Endothelial cell of hepatic sinusoid (primary cell): ENCODE results near the gene ZNF423.

Source experiments
- in situ Hi-C: cut with HindIII; loops from 2 replicates; pipeline ENCODE4 v1.10.0; 2017; ENCODE audit warnings: low sequenced_read_pairs

ZNF423 gene

DNA sequence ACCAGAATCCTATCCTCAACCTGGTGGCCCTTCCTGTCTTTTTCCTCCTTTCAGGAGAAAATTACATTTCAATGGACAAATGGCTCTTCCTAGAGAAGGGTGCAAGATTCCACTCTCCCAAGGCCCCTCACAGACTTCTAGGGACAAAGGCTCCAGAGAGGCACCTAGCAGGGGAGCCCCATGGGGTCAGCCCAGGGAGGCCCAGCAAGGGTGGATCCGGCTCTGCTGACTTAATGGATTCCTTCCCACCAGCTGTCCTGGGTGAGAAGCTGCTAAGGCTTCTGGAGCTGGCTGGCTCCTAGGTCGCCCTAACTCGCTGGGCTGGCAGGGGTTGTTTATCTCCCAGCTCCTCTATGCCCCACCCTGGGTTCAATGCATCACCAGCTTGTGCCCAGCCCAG is 152.4 kb downstream of the ZNF423 start:
- in situ Hi-C loops: no loop called here

DNA sequence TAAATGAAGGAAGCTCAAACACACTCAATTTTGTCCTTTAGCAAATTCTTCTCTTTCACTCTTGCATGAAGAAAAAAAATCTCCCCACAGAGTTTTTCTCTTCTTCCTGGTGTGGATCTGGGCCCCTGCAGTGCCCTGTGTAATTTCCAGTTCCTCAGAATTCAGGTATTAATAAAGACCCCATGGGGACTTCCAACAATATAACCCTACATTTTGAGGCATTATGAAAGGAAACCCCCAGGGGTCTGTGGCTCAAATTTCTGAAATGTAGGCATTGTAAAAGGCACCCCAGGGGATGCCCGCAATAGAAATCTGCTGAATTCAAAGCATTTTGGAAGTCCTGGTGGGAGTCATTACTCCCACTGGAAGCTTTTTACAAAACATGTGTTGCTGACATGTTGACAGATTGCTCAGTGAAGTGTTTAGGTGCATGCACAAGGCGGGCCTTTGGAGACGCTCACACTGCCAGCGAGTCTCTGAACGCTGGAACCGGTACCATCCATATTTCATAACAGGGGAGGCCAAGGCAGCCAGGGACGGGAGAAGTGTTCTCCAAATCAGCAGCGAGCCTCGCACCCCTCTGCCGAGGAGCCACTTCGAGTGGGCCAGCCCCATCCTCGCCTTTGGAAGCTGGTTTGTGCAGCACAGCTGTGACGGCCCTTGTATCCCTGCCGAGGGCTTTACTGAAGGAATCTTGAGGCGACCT is 154.0 kb downstream of the ZNF423 start:
- in situ Hi-C loops: no loop called here

DNA sequence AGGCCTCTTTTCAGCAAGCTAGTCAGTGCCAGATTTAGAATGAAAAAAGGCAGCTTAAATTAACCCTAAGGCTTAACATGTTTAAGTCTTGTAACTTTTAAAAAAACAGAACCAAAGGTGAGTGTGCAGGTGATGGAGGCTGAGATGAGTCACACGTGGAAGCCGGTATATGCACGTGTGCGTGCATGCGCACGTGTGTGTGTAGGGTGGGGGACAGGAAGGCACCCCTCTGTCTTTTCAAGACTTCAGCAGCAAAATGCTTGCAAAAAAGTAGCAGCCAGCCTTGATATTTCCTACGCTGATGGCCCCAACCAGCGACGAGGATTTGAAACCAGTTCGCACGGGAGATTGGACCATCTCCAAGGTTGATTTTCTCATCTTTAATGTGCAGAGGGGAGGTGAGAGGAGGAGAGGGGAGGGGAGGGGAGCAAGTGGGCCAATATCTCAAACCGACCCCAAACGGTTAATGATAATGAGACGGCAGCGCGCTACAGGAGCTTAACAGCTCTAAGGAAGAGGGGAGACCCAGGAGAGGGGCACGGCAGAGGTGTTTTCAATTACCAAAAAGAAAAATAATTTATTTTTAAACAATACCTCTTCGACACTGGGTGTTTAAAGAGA is 154.7 kb downstream of the ZNF423 start:
- in situ Hi-C loops: no loop called here

DNA sequence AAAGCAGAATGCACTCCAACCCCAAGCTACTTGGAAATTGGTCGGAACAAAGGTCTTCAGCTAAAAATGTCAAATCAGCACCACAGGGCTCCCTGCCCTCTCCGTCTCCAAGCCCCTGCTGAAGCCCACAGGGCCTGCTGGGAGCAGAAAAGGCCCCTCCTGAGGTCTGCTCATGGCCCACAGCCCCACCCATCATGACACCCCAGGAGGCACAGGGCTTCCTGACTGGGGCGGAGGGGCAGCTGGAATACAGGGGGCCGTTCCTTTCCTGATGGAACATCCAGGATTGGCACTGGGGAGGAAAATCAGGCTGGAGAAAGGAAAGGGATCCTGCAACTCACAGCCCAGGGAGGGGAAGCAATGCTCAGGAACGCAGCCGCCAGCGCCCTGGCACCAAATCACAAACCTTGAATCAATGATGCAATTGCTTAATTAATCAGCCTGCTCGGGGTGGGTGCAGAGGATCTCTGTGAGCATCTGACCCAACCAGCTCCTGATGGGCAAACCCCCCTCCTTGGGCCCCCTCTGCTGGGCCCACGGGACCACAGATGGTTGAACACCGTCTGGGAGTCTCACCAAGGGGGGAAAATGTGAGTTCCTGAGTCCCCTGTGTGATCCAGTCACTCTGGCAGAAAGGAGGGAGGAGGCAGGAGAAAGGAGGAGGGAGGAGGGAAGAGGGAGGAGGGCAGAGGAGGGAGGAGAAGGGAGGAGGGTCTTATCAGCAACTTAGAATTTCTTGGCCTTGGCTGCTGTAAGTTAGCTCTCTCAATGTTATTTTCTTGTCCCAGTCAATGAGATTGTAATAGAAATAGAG is 155.5 kb downstream of the ZNF423 start:
- in situ Hi-C loops: no loop called here

DNA sequence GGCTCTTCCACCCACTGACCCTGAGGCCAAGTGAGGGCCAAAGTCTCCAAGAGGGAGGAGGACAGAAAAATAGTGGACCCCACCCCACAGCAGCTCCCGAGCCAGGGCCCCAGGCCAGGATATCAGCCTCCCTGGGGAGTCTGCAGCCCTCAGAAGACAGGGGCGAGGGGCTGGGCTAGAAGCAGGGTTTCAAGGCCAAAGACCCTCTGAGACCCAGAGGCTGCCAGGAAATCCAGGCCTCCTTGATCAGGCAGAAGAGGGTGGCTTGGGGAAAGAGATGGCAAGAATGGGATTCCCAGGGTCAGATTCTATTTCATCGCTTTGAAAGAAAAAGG is 156.1 kb downstream of the ZNF423 start:
- in situ Hi-C loops: no loop called here

DNA sequence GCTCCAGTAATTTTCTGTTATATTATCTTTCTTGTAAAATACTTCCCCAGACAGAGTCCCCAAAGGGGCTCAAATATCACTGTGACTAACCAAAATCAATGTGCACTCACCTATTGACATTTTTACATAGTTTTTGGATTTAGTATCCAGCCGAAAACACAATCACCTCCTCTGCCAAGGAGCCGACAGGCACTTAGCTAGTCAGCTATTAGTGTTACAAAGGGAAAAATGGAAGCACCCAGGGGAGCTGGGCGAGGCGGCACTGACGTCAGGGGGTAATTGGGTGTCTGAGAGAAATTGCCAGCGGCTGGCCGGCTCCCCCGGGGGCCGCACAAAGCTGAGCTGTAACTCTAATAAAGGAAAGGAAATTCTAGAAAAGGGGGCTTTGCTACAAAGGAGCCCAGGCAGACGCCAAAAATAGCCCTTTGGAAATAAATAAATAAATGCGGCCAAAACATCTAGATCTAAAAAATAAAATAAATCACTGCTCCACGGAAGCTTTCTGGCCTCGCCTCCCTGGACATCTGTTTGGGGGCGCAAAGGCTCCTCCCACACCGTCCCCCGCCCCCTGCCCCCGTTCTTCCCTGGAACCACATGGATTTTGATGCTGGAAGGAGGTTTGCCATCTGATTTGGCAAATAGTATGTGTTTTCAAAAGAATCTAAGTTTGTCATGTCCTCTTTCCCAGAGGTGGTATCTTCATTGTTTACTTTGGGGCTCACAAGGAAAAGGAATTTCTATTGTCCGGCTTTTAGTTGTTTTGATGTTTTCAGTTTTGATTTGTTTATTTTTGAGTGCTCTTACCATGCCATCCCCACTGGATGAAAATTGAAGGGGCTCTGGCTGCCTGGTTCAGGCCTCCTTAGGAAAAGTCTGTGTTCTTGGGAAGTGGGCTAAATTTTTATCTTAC is 156.7 kb downstream of the ZNF423 start:
- in situ Hi-C loops: no loop called here

DNA sequence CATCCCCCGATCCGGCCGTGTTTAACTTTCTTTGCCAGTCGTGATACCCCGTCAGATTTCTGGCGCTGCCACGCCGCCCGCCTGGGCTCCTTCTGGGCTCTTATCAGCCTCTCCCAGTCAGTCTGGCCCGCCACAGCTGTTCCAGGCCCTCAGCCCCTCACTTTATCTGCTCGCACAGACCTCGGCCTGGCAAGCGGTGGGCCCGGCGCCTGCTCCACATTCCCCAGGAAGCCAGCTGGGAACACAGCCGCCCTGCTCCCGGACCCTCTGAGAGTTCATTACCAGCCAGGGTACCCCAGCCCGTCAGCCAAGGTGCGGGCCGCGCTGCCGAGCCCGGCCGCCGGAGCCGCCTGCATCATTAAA is 157.5 kb downstream of the ZNF423 start:
- in situ Hi-C loops: no loop called here

DNA sequence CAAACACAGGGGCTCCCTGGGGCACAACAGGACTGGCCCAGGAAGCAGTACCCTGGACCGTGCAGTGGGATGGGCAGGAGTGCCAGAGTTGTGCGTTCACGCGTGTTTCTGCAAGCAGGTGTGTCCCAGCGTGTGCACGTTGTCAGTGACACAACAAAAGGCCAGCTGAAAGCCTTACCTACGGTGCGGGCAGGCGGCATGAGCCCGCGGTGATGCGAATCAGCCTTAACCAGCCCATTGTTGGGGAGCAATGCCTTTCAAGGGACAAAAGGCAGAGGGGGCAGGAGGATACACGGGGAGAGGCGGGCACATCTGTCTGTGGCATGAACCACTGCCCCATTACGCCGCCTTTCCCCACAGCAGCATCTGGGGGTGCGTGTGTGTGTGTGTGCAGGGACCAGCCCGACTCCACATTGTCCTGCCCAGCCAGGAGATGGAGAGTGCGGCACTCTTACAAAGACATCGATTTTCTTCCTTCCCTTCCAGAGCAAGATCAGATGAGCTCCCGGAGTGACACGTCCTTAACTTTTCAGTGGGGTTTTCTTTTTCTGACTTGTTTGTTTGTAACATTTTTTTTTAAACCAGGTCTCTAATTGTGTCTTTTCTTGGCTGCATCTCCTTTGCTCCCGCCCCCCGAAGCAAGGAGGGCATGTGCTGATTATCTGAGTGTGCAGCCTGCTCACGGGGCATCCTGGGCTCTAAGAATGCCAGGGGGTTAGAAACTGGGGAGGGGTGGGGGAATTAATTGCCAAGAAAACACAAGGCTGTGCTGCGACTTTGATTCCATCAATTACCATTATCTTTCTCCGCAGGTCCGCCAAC is 158.1 kb downstream of the ZNF423 start:
- in situ Hi-C loops: no loop called here

DNA sequence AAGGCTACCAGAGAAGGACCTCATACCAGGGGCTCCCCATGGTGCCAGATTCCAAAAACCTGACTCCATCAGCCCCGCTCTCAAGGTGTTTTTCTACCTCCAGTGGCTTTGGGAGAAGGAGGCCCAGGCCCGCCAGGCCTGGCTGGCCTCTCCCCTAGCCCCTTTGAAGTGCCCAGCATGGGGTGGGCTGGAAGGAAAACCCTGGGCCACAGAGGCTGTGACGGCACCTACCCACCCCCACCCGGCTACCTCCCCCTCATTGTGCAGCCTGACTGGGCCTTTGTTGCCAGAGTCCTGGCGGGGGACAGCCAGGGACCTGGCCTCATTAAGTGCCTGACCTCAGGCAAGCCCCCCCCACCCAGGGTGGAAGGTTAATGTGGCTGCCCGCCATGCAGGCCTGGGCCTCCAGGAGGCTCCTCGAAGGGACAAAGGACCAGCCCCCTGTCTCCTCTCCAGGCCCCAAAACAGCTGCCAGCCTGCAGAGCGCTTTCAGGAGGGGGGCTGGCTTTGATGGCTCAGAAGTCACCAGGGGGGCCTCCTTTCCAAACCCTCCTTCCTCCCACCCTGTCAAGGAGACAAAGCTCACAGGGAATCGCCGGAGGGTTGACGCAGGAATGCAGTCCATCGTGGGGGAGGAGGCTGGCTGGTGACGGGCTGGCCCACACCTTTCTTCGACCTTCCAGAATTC is 159.4 kb downstream of the ZNF423 start:
- in situ Hi-C loops: no loop called here

DNA sequence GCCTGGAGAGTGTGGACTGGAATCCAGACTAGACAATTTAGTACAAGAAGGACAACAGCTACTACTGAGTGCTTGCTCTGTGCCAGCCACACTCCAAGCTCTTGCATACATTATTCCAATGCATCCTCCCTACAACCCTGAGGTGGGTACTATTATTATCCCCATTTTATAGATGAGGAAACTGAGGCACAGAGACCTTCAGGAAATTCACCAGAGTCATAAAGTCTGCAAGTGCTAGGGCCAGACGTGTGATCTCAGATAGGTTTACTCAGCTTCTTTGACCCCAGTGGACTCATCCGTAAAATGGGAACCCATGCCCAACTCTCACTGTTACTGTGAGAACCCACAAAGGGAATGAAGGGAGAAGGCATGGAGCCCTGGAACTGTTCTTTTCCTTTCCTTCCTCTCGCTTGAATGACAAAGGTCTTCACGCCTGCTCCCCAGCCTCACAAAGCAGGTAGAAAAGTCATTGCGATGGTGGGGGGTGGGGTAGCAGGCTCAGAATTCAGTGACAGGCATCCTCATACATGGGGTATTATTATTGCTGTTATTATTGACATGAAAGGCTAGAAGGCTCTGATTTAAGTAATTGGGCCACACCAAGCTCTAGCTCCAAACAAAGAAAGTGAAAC is 160.0 kb downstream of the ZNF423 start:
- in situ Hi-C loops: no loop called here

DNA sequence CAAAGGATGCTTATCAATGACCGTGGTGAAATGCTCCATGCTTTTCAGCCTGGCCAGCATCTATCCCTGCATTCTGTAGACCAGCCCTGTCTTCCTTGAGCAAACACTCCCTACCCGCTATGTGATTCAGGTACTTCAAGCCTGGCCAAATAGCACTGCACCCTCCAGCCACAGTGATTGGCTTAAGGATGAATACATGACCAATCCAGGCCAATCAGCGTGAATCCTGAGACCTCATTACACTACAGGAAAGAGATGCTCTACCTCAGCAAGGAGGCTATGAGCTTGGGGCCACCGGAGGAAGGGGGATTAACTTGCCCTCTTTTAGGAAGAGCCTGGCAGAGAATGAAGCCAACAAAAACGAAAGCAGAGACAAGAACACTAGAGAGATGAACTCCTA is 162.5 kb downstream of the ZNF423 start:
- in situ Hi-C loops: no loop called here

DNA sequence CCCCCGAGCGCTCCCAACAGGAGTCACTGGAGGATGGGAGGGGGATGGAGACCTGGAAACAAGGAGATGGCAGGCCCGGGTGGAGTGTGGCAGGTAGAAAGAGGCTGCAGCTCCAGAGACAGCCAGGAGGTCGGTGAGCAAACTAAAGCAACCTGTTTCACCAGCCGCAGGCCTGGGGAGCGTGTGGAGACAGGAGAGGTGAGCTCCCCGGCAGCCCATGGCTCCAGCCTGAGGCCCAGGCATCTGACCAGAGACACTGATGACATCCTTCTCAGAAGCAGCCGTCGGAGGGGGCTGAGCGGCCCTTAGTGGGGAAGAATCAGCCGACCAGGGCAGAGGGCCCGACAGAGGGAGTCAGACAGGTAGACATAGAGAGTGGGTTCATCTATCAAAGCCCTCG is 165.1 kb downstream of the ZNF423 start:
- in situ Hi-C loops: no loop called here

DNA sequence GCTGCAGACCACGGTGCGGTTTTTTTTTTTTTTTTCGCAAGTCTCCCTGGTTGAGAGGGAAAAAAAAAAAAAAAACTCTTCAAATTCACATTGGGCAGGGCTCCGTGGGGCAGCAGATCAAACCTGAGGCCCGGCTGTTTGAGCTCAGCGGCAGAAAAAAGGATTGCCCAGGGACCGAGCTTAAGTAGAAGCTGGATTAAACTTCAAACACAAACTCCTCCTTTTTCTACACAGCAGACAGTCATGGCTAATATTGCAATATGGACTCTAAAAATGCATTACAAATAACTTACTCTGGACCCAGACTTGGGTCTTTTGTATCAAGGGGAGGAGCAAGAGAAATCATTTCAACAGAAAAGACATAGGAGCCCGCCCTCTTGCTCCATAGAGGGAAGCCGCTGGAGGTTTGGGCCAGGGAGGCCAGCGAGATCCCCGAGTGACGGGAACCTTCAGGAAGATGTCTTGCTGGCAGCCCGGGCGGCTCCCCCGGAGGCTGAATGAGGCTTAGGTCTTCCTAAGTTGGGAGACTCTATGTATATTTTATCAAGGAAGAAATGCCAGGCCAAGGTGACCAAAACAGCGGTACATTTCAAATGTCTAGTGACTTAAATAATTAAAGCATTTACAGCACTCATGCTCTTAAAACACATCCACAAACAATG is 167.7 kb downstream of the ZNF423 start:
- in situ Hi-C loops: no loop called here

DNA sequence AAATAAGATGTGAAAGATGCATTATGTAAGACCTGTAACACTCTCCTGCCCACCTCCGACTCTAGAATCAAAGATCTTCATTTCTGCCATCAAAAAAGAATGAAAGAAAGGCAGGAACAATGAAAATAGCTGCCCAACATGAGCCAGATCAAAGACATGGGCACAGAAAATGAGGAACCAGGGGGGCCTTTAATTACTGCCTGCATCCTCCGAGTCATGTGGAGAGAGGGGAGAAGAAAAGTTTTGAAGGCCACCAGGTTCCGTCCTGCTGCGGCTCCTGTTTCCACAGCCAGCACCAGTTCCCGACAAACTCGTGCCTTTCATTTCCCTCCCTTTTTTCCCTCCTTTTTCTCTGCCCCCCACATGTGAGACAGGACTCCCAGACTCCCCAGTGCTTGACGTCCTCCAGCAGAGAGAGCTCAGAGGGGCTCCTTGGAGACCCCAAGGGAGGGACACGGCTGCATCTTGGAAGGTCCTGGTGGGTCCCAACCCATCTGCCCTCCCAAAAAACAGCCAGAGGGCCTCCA is 168.4 kb downstream of the ZNF423 start:
- in situ Hi-C loops: no loop called here

DNA sequence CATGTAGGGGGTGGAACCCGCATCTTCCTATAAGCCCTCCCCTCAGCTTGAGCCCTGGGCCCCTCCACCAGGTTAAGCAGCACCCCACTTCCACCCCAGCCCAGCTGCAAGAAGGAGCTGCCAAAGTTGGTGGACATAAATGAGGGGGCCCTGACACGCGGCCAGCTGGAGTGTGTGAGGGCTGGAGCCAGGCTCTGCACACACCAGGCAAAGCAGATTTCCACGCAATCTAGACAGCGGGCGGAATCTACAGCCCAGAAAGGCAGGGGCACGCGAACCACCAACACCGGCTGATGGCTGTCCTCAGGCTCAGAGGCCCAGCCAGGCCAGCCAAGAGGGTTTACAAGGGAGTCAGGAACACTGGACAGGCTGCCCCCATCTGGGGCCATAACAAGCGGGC is 171.2 kb downstream of the ZNF423 start:
- in situ Hi-C loops: no loop called here

DNA sequence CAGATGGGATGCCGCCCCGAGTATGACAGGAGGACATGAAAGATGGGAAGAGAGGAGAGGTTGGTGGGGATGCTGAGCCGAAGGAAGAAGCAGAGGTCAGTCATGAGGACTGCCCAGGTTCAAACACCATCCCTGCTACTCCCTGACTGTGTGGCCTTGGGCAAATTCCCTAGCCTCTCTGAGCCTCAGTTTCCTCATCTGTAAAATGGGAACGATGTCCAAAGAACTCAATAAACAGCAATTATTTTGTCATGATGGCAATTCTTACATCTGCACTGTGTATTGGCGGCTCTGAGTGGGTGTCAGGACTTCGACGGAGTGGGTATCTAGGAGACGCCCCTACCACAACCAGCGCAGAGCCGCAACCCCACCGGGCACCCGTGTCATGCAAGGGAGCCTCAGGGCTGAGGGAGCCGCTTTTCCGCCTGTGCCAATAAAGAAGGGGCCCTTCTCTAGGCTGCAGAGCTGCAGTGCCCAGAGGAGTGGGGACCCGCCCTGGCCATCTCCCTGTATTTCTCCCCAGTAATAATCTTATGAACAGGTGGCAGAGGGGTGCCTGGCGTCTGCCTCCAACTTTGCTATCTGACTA is 173.2 kb downstream of the ZNF423 start:
- in situ Hi-C loops: no loop called here

DNA sequence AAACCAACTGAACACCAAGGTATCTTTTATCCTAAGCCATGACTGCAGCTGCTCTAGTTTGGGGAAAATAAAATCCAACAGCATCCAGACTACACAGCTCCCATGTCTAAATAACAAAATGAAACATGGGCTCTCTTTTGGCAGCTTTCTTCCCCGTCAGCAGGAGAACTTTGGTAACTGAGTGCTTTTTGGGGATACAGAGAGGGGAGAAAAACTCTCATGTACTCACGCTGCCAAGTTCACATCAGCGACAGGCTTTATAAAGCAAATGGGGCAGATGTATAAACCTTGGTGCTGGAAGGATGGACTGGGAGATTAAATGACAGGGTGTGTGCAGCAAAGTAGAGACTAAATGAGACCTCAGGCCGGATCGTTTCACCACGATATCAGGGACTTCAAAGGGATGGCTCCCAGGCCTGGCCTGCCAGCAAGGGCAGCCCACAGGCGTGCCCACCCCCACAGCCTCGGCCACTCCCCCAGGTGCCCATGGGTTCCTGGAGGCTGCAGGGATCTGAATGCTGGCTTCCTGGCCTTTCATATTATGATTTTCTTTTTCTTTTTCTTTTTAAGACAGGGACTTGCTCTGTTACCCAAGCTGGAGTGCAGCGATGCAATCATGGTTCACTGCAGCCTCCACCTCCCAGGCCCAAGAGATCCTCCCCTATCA is 174.6 kb downstream of the ZNF423 start:
- in situ Hi-C loops: no loop called here

DNA sequence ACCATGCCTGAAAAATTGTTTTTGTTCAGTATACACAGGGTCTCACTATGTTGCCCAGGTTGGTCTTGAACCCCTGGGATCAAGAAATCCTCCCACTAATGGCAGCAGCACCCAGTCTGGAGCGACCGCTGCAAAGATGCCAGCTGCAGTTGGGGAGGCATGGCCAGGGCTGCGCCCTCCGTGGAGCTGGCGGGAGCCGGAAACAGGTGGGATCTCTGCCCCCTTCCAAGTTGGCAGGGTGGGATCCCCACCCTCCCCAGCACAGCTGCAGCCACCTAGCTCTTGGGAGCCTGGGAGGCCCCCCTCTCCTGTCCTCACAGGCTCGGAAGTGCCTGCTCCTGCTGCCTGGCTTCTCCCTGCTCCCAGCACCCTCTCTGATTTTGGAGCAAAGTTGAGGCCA is 176.8 kb downstream of the ZNF423 start:
- in situ Hi-C loops: no loop called here
